B cell (primary cell): Measurements from ENCODE around the gene DHTKD1. TPM values are rescaled to one million over a fixed set of nuclear protein-coding genes. Genes with fewer than 3 reads are reported as not detected.

Experiments used
- ATAC-seq: fragments of 200-7000 bp; cut with Tn5 transposase; one replicate; pipeline ENCODE4 v1.10.0; 2021; ENCODE audit warnings: low read depth, mild to moderate bottlenecking, moderate number of reproducible peaks, moderate library complexity
- CTCF ChIA-PET: fragments of 350-600 bp; sonication (Branson Sonifier 250); formaldehyde crosslinking; loops from one replicate; lab custom pipeline; 2021; ENCODE audit warnings: antibody characterized with exemption, inconsistent platforms; lab: Charles Lee
- POLR2A ChIA-PET: fragments of 350-600 bp; sonication (Branson Sonifier 250); formaldehyde crosslinking; loops from one replicate; lab custom pipeline; 2021; ENCODE audit warnings: antibody characterized with exemption; lab: Charles Lee
- DNase-seq: peaks from one replicate; pipeline ENCODE4 v3.0.0; 2013
- H2AFZ ChIP-seq: 2 replicates; pipeline ENCODE4 v1.6.1; 2012; ENCODE audit warnings: mild to moderate bottlenecking, low read depth, low read length; ENCODE audit not compliant: insufficient read depth, poor library complexity, severe bottlenecking
- H3K27ac ChIP-seq, 2 donors: 1 replicate in 1 of 2; 2 replicates in 1 of 2; pipeline ENCODE4 v1.5.1; 2012 to 2013; ENCODE audit warnings: low read length in 2 of 2, mild to moderate bottlenecking in 2 of 2, moderate library complexity in 1 of 2
- H3K27me3 ChIP-seq, 4 experiments: fragments of 200-600 bp in 1 of 4; sonication (generic) in 1 of 4; replicated peaks in 1 of 4; 1 replicate in 2 of 4; 2 replicates in 2 of 4; pipeline versions ENCODE4 v1.6.1 to v1.7.0; 2013 to 2016; ENCODE audit warnings: low read length in 3 of 4, mild to moderate bottlenecking in 2 of 4, mixed read lengths in 1 of 4, moderate library complexity in 1 of 4; ENCODE audit not compliant: insufficient read depth in 4 of 4, control insufficient read depth in 3 of 4; ENCODE audit errors: control extremely low read depth in 1 of 4
- H3K36me3 ChIP-seq, 2 experiments: replicated peaks in 1 of 2; 1 replicate in 1 of 2; 2 replicates in 1 of 2; pipeline versions ENCODE4 v1.6.1 to v1.7.1; 2013; ENCODE audit warnings: low read length in 1 of 2; ENCODE audit not compliant: insufficient read depth in 2 of 2, control insufficient read depth in 1 of 2; ENCODE audit errors: control extremely low read depth in 1 of 2, extremely low read depth in 1 of 2
- H3K4me1 ChIP-seq, 2 donors: fragments of 200-600 bp in 1 of 2; sonication (generic) in 1 of 2; 1 replicate in 1 of 2; 2 replicates in 1 of 2; pipeline versions ENCODE4 v1.5.1 to v1.6.1; 2013 to 2017; ENCODE audit warnings: low read length in 2 of 2; ENCODE audit not compliant: control insufficient read depth in 2 of 2, insufficient read depth in 2 of 2
- H3K4me2 ChIP-seq: replicated peaks from 2 replicates; pipeline ENCODE3; 2012; ENCODE audit warnings: mild to moderate bottlenecking, low read depth, low read length; ENCODE audit not compliant: poor library complexity, severe bottlenecking
- H3K4me3 ChIP-seq, 5 experiments: fragments of 200-600 bp in 1 of 5; sonication (generic) in 1 of 5; 1 replicate in 3 of 5; 2 replicates in 2 of 5; pipeline versions ENCODE4 v1.5.1 to v1.7.0; 2011 to 2016; ENCODE audit warnings: low read length in 4 of 5, mild to moderate bottlenecking in 4 of 5, low read depth in 2 of 5, control low read depth in 1 of 5, moderate library complexity in 1 of 5; ENCODE audit not compliant: insufficient read depth in 1 of 5; ENCODE audit errors: control extremely low read depth in 1 of 5, extremely low read depth in 1 of 5
- H3K79me2 ChIP-seq: fragments of 200-600 bp; sonication (generic); one replicate; pipeline ENCODE4 v1.6.0; 2016; ENCODE audit warnings: low read length; ENCODE audit not compliant: control insufficient read depth, insufficient read depth
- H3K9ac ChIP-seq: fragments of 200-600 bp; sonication (generic); 2 replicates; pipeline ENCODE4 v1.6.1; 2017; ENCODE audit warnings: mild to moderate bottlenecking, low read length, moderate library complexity
- H3K9me3 ChIP-seq, 3 donors: one replicate each; pipeline versions ENCODE4 v1.6.1 to v1.7.1; 2013; ENCODE audit warnings: low read length in 2 of 3; ENCODE audit not compliant: control insufficient read depth in 2 of 3, insufficient read depth in 1 of 3; ENCODE audit errors: control extremely low read depth in 1 of 3
- H4K20me1 ChIP-seq: 2 replicates; pipeline ENCODE4 v1.6.0; 2012; ENCODE audit warnings: mild to moderate bottlenecking, low read length; ENCODE audit not compliant: insufficient read depth, control insufficient read depth, poor library complexity, severe bottlenecking
- H3K27ac Mint-ChIP-seq: one replicate; pipeline ENCODE4 v1.8.0; 2021; ENCODE audit warnings: mixed read lengths
- H3K27me3 Mint-ChIP-seq: one replicate; pipeline ENCODE4 v1.8.0; 2021; ENCODE audit warnings: mixed read lengths
- H3K4me1 Mint-ChIP-seq: one replicate; pipeline ENCODE4 v1.8.0; 2021; ENCODE audit warnings: mixed read lengths
- H3K4me3 Mint-ChIP-seq: one replicate; pipeline ENCODE4 v1.8.0; 2021; ENCODE audit warnings: mixed read lengths
- H3K9me3 Mint-ChIP-seq: one replicate; pipeline ENCODE4 v1.8.0; 2022; ENCODE audit warnings: mixed read lengths; ENCODE audit not compliant: insufficient read depth
- CTCF ChIP-seq: fragments of 200-600 bp; IDR thresholded peaks from one replicate; pipeline ENCODE4 v1.8.0; 2022; ENCODE audit warnings: antibody characterized with exemption, mild to moderate bottlenecking
- EZH2 ChIP-seq: IDR thresholded peaks from 2 replicates; pipeline ENCODE4 v1.6.1; 2012; ENCODE audit warnings: borderline replicate concordance, low read depth, mild to moderate bottlenecking, moderate library complexity, low read length; ENCODE audit not compliant: insufficient read depth, poor library complexity, severe bottlenecking
- WGBS: methylation state at CpG from one replicate; pipeline ENCODE4 v1.1.5; 2013; ENCODE audit warnings: missing lambda C conversion rate; ENCODE audit not compliant: insufficient coverage; 5-methylcytosine and 5-hydroxymethylcytosine counted together
- intact Hi-C: fragments of 100-400 bp; cut with micrococcal nuclease; formaldehyde crosslinking; loops from one replicate; pipeline ENCODE4 v1.10.0; 2022
- polyA plus RNA-seq: library from polyadenylated mRNA; depleted of rRNA; stranded (reverse); fragments of >200 nt; gene quantifications from 2 replicates; pipeline ENCODE4 v1.2.3, GENCODE V29; 2012
- total RNA-seq, 2 donors: library from RNA; stranded (reverse); fragments of 120-200 nt in 1 of 2; gene quantifications; 1 replicate in 1 of 2; 2 replicates in 1 of 2; pipeline versions ENCODE4 v1.2.3 to v1.2.4, GENCODE V29; 2013 to 2022

The DHTKD1 gene
- total and polyA plus RNA-seq, 2 donors (not counting 1 experiment from before 2014, with no cell fraction given), result 22.7 to 72.3 TPM

- intact Hi-C loops, result no loop called here
- Histone ChIP-seq H3K36me3 (peaks cover 4 to 31% of the 10 kb centered on the region in 2 experiments), H4K20me1 (peaks cover 22% of the 10 kb centered on the region), H3K4me2 (no peak overlapping the region), H3K79me2 (peaks cover 95% of the 10 kb centered on the region), H3K9ac (no peak overlapping the region), H2AFZ (no peak overlapping the region), H3K4me1 (peaks cover 4 to 7% of the 10 kb centered on the region in 2 donors), H3K27me3 (no peaks in the 10 kb centered on the region), H3K27ac (peak overlapping the region in 1 of 2 donors; percentile 9), H3K4me3 (no peak overlapping the region), H3K9me3 (no peaks in the 10 kb centered on the region)
- Mint-ChIP-seq H3K9me3 (no peaks in the 10 kb centered on the region), H3K4me3 (no peak overlapping the region), H3K27me3 (no peaks in the 10 kb centered on the region), H3K4me1 (peaks cover 20% of the 10 kb centered on the region), H3K27ac (no peak overlapping the region)
- DNase-seq (no peak), ATAC-seq (no peak)
- WGBS, result no CpG with 5 or more reads among the region's 3 CpGs
- CTCF ChIA-PET, result interaction anchor here (1.5 kb wide), 1 partner anchor 49 kb away, joined by 3 read pairs; no protein-coding TSS in a partner anchor
- POLR2A ChIA-PET, result interaction anchor here (0.5 kb wide), 1 partner anchor 12 kb away, joined by 4 read pairs; no protein-coding TSS in a partner anchor
- TF ChIP-seq EZH2, result no peak
- TF ChIP-seq CTCF, result no peak
These were observed 32.6 kb upstream of the DHTKD1 start for GRCh38 chr10:12036073-12036655.
